CD4-positive, alpha-beta T cell treated with Interleukin-6 at 100 ng/mL for 8 hours (primary cell): ENCODE measurements around the gene PNPLA1.

ENCODE experiments used
- DNase-seq: peaks from one replicate; pipeline ENCODE4 v3.0.0-alpha.2; 2020; ENCODE audit warnings: mixed read lengths, low spot score

The PNPLA1 gene

GRCh38 chr6:36285797-36286196 lies 15.9 kb downstream of the PNPLA1 start:
- DNase-seq = no peak

GRCh38 chr6:36286858-36287257 lies 17.0 kb downstream of the PNPLA1 start:
- DNase-seq = no peak

- DNase-seq = no peak
These were observed 19.5 kb downstream of the PNPLA1 start for GRCh38 chr6:36289281-36289878.

- no peak for DNase-seq
These were observed 21.1 kb downstream of the PNPLA1 start for GRCh38 chr6:36290668-36291620.

GRCh38 chr6:36292170-36292569 lies 22.3 kb downstream of the PNPLA1 start:
- no peak for DNase-seq

GRCh38 chr6:36296240-36296639 lies 26.4 kb downstream of the PNPLA1 start:
- DNase-seq = no peak

GRCh38 chr6:36297051-36297450 lies 27.2 kb downstream of the PNPLA1 start:
- DNase-seq = no peak

GRCh38 chr6:36297511-36297910 lies 27.7 kb downstream of the PNPLA1 start:
- no peak for DNase-seq

GRCh38 chr6:36298027-36298426 lies 28.2 kb downstream of the PNPLA1 start:
- no peak for DNase-seq

- DNase-seq = no peak
These were observed 31.3 kb downstream of the PNPLA1 start for GRCh38 chr6:36301085-36301658.

- no peak for DNase-seq
These were observed 31.9 kb downstream of the PNPLA1 start for GRCh38 chr6:36301781-36302180.

GRCh38 chr6:36302227-36302976 lies 32.5 kb downstream of the PNPLA1 start:
- peak; percentile 92 for DNase-seq

- DNase-seq = no peak
These were observed 36.0 kb downstream of the PNPLA1 start for GRCh38 chr6:36305885-36306284.

- no peak for DNase-seq
These were observed 36.5 kb downstream of the PNPLA1 start for GRCh38 chr6:36306375-36306774.

- no peak for DNase-seq
These were observed 38.7 kb downstream of the PNPLA1 start for GRCh38 chr6:36308514-36308913.

GRCh38 chr6:36309203-36309602 lies 39.3 kb downstream of the PNPLA1 start:
- DNase-seq = no peak

- DNase-seq = no peak
These were observed 40.0 kb downstream of the PNPLA1 start for GRCh38 chr6:36309900-36310299.

- no peak for DNase-seq
These were observed 43.2 kb downstream of the PNPLA1 start for GRCh38 chr6:36312854-36313648.

- DNase-seq = no peak
These were observed 43.7 kb downstream of the PNPLA1 start for GRCh38 chr6:36313649-36313936.

GRCh38 chr6:36314221-36315014 lies 44.6 kb downstream of the PNPLA1 start:
- no peak for DNase-seq

- DNase-seq = no peak
These were observed 46.1 kb downstream of the PNPLA1 start for GRCh38 chr6:36315921-36316320.
